K562 (cell line): ENCODE measurements around the gene BAG5. TPM values are rescaled to one million over a fixed set of nuclear protein-coding genes. Genes with fewer than 3 reads are reported as not detected.
A peak's percentile ranks its signal among the peaks of the same experiment; 100 is the strongest.

Experiments used
- ATAC-seq: fragments of 200-7000 bp; cut with Tn5 transposase; 3 replicates; pipeline ENCODE4 v1.9.1; 2020; ENCODE audit warnings: moderate library complexity
- BruUV-seq: library from RNA; stranded (reverse); fragments of 400-500 nt; replicated peaks from 2 replicates; lab custom pipeline; 2021; lab: Mats Ljungman, UMichigan
- CTCF ChIA-PET: fragments of 300-600 bp; formaldehyde crosslinking; extraction: SDS; loops from one replicate; lab custom pipeline; 2021; ENCODE audit warnings: low intra/inter-chr PET ratio; lab: Yijun Ruan, JAX
- POLR2A ChIA-PET: fragments of 300-600, 350-650 bp; sonication (Branson Sonifier 250); formaldehyde crosslinking; extraction: SDS; loops from one replicate; lab custom pipeline; 2021; ENCODE audit warnings: antibody characterized with exemption, inconsistent platforms; lab: Yijun Ruan, JAX
- DNase-seq, 4 experiments: peaks; one replicate each; pipeline versions ENCODE4 v3.0.0 to v3.0.0-alpha.2; 2011 to 2018; ENCODE audit warnings: low spot score in 3 of 4, mixed read lengths in 3 of 4; ENCODE audit errors: extremely low read depth in 1 of 4
- FAIRE-seq: peaks from 2 replicates; lab custom pipeline; 2011; peaks lifted over from hg19 to GRCh38; lab: Jason Lieb, UNC
- H2AFZ ChIP-seq: 2 replicates; pipeline ENCODE4 v1.6.0; 2011; ENCODE audit warnings: low read depth, low read length, control low read depth, inconsistent platforms
- H3K27ac ChIP-seq: fragments of 200-600 bp; 3 replicates; pipeline ENCODE4 v1.8.0; 2011; ENCODE audit warnings: low read depth, mild to moderate bottlenecking, control low read depth, inconsistent platforms, low read length, moderate library complexity, mixed read lengths; ENCODE audit errors: extremely low read depth
- H3K27me3 ChIP-seq, 2 experiments: fragments of 300-600 bp in 1 of 2; 2 replicates in 1 of 2; 3 replicates in 1 of 2; pipeline versions ENCODE4 v1.6.0 to v1.8.0; 2011; ENCODE audit warnings: inconsistent platforms in 2 of 2, low read length in 2 of 2, mild to moderate bottlenecking in 1 of 2, mixed read lengths in 1 of 2, moderate library complexity in 1 of 2; ENCODE audit not compliant: control insufficient read depth in 2 of 2, insufficient read depth in 2 of 2
- H3K36me3 ChIP-seq: fragments of 300-600 bp; 3 replicates; pipeline ENCODE4 v1.8.0; 2011; ENCODE audit warnings: mild to moderate bottlenecking, low read length, inconsistent platforms; ENCODE audit not compliant: control insufficient read depth, insufficient read depth
- H3K4me1 ChIP-seq, 2 experiments: fragments of 200-600 bp in 1 of 2; replicated peaks in 1 of 2; 2 replicates in 1 of 2; 3 replicates in 1 of 2; pipeline versions ENCODE4 v1.5.1 to v1.8.0; 2011; ENCODE audit warnings: inconsistent platforms in 2 of 2, low read length in 2 of 2, mild to moderate bottlenecking in 1 of 2, mixed read lengths in 1 of 2, moderate library complexity in 1 of 2; ENCODE audit not compliant: control insufficient read depth in 2 of 2, insufficient read depth in 2 of 2
- H3K4me2 ChIP-seq: 2 replicates; pipeline ENCODE4 v1.6.1; 2011; ENCODE audit warnings: low read length, control low read depth, inconsistent platforms, mixed read lengths; ENCODE audit not compliant: insufficient read depth
- H3K4me3 ChIP-seq: fragments of 200-600 bp; sonication (generic), shearing (Covaris generic); 2 replicates; pipeline ENCODE4 v1.5.1; 2016; ENCODE audit warnings: control low read depth, inconsistent platforms
- H3K79me2 ChIP-seq: fragments of 200-600 bp; 3 replicates; pipeline ENCODE4 v1.8.0; 2011; ENCODE audit warnings: low read length, inconsistent platforms; ENCODE audit not compliant: control insufficient read depth, insufficient read depth
- H3K9ac ChIP-seq, 2 experiments: 2 replicates each; pipeline versions ENCODE4 v1.6.0 to v1.6.1; 2011; ENCODE audit warnings: low read depth in 2 of 2, low read length in 2 of 2, control low read depth in 1 of 2, inconsistent platforms in 1 of 2, mild to moderate bottlenecking in 1 of 2, mixed read lengths in 1 of 2; ENCODE audit not compliant: insufficient read depth in 1 of 2
- H3K9me1 ChIP-seq: one replicate; pipeline ENCODE4 v1.6.0; 2011; ENCODE audit warnings: inconsistent platforms, mild to moderate bottlenecking, low read length, moderate library complexity; ENCODE audit not compliant: control insufficient read depth, insufficient read depth
- H3K9me3 ChIP-seq: replicated peaks from 2 replicates; pipeline ENCODE4 v1.5.1; 2011; ENCODE audit warnings: low read depth, low read length, inconsistent platforms; ENCODE audit not compliant: control insufficient read depth, insufficient read depth
- H4K20me1 ChIP-seq: replicated peaks from 2 replicates; pipeline ENCODE4 v1.6.1; 2011; ENCODE audit warnings: low read length, inconsistent platforms, mixed read lengths; ENCODE audit not compliant: control insufficient read depth, insufficient read depth
- E2F1 ChIP-seq: sonication (generic); formaldehyde crosslinking; IDR thresholded peaks from 2 replicates; pipeline ENCODE4 v1.8.1; 2023; ENCODE audit warnings: mild to moderate bottlenecking, missing genetic modification reagents, moderate library complexity
- NFATC3 ChIP-seq: fragments of 450-650 bp; IDR thresholded peaks from 2 replicates; pipeline ENCODE4 v1.6.1; 2017; ENCODE audit warnings: mild to moderate bottlenecking
- POLR2G ChIP-seq: fragments of 200-400 bp; formaldehyde crosslinking; IDR thresholded peaks from 2 replicates; pipeline ENCODE4 v1.6.1; 2017; ENCODE audit warnings: low read depth, mild to moderate bottlenecking, antibody characterized with exemption, low read length, moderate library complexity
- ZNF354B ChIP-seq: fragments of 250-450 bp; sonication (Bioruptor Pico); IDR thresholded peaks from 2 replicates; pipeline ENCODE4 v1.4.0; 2020
- WGBS: fragments of 100-300 bp; shearing (Covaris generic); methylation state at CpG from one replicate; pipeline ENCODE4 v1.1.6; 2016; ENCODE audit warnings: low coverage, mixed read lengths; ENCODE audit not compliant: insufficient coverage; ENCODE audit errors: missing lambda C conversion rate; 5-methylcytosine and 5-hydroxymethylcytosine counted together
- in situ Hi-C: fragments of 300-500 bp; cut with MboI; formaldehyde crosslinking; loops from 4 replicates; pipeline ENCODE4 v1.15.0; 2018; ENCODE audit warnings: inconsistent platforms, mixed read lengths
- intact Hi-C: fragments of 100-400 bp; cut with micrococcal nuclease; formaldehyde crosslinking; loops from 2 replicates; pipeline ENCODE4 v1.14.2; 2022
- polyA plus RNA-seq, 8 experiments: library from polyadenylated mRNA; depleted of rRNA in 4 of 8; stranded (reverse) in 5 of 8; unstranded in 3 of 8; fragments of >200 nt; fragmentation: Nextera tagmentation in 2 of 8; fragmentation: Illumina TruSeq in 1 of 8; extraction: Ambion mirVana in 2 of 8; extraction: Trizol in 1 of 8; gene quantifications; 2 replicates each; pipeline versions ENCODE4 v1.2.1 to v1.2.3, GENCODE V29; 2011 to 2014; ENCODE audit warnings: inconsistent platforms in 1 of 8, missing spikeins in 1 of 8
- total RNA-seq, 7 experiments: library from RNA; depleted of rRNA in 6 of 7; stranded (reverse); fragments of >200 nt in 6 of 7; fragmentation: Illumina TruSeq in 2 of 7; extraction: Trizol in 2 of 7; gene quantifications; 2 replicates each; pipeline versions ENCODE4 v1.2.1 to v1.2.3, GENCODE V29; 2011 to 2021; ENCODE audit warnings: low replicate concordance in 1 of 7

The BAG5 gene
- total and polyA plus RNA-seq, 9 of the 15 experiments (the other 6 are each of a cell fraction or from before 2014, with no cell fraction given): 7.9 to 21.4 (median 13.2) TPM

GRCh38 chr14:103510724-103511693, 51.4 kb downstream of the BAG5 start:
- FAIRE-seq (no peak), DNase-seq (no peak), ATAC-seq (no peak)
- Histone ChIP-seq H3K27me3 (no peaks in the 10 kb centered on the region), H3K9ac (no peak overlapping the region), H2AFZ (no peak overlapping the region), H3K9me3 (no peaks in the 10 kb centered on the region), H4K20me1 (no peaks in the 10 kb centered on the region), H3K9me1 (no peaks in the 10 kb centered on the region), H3K79me2 (no peaks in the 10 kb centered on the region), H3K27ac (no peak overlapping the region), H3K4me3 (no peak overlapping the region), H3K4me1 (peaks cover 0 to 16% of the 10 kb centered on the region in 2 experiments; a peak in 2 of 5 replicates), H3K36me3 (peaks cover 22% of the 10 kb centered on the region; the same call in 2 of the 3 replicates), H3K4me2 (no peak overlapping the region)
- ChIA-PET POLR2A (interaction anchor here (0.6 to 2.8 kb wide), 3 partner anchors 11 to 445 kb away, joined by 3 to 12 read pairs (median 3); partner anchors contain the start of gene CKB), CTCF (interaction anchor here (0.6 kb wide), 1 partner anchor 126 kb away, joined by 3 read pairs; no protein-coding TSS in a partner anchor)
- intact Hi-C loops: no loop called here
- TF ChIP-seq E2F1 (CRISPR knock-in tag): no peak
- 0 out of 2 replicates have a peak, but pooled peaks have one; percentile 9 for TF ChIP-seq POLR2G
- no peak for TF ChIP-seq NFATC3
- TF ChIP-seq ZNF354B: no peak
- 92% methylated on average over 14 of the region's 26 CpGs for WGBS
- no TSS peak for BruUV-seq
- in situ Hi-C loops: no loop called here
